A549 treated with dexamethasone at 1 μM for 4 hours (cell line): ENCODE results near the gene ANKRD28. TPM values are rescaled to one million over a fixed set of nuclear protein-coding genes. Genes with fewer than 3 reads are reported as not detected.

Source experiments
- total RNA-seq: library from RNA; stranded (reverse); fragments of 200-300 nt; extraction: Qiagen RNA extraction; gene quantifications from 5 replicates; pipeline ENCODE4 v1.2.3, GENCODE V29; 2022

The ANKRD28 gene
- 45.6 to 78.1 TPM (median 58.3 TPM) in 5 replicates for total RNA-seq

GRCh38 chr3:15797642-15798303 lies at the start of gene ANKRD28:
Gene ANKRD28, minus strand, starts transcription at chr3:15797979. Its CDS starts 1,458 bp downstream, at chr3:15796521.

Other genes starting within 250 kb of the ANKRD28 start
- 23.7 to 30.2 TPM (median 23.8 TPM) in 5 replicates for gene HACL1, start 196.4 kb downstream of the ANKRD28 start, total RNA-seq
- 14.4 to 17.4 TPM (median 14.6 TPM) in 5 replicates for gene BTD, start 196.2 kb downstream of the ANKRD28 start, total RNA-seq